Measurements from ENCODE around the gene KLF6.

The KLF6 gene

DNA sequence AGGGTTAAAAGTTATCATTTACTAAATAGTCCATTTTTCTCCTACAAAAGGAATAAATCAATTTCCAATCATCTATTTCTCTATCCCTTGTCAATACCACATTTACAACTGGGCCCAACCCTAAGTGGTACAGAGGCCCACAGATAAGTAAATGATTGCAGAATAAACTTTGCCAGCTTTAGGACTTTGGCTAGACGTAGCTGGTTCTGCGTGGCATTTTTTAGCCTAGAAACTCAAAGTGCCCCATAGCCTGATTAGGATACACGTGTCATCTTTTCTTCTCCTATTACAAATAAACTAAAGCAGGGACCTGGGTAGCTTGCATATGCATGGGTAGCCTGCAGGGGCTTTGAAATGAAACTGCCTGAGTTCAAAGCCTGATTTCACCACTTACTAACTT is 56.4 kb downstream of the KLF6 start:
- Mint-ChIP-seq H3K36me3 (ENCODE audit: low read depth) (peaks cover 8% of the 10 kb centered on the region), H3K4me3 (no peak overlapping the region), H3K9me3 (peaks cover 18% of the 10 kb centered on the region), H3K27ac (no peak overlapping the region), H3K27me3 (ENCODE audit: low read depth, poor library complexity) (peaks cover 4% of the 10 kb centered on the region), H3K4me1 (peaks cover 4% of the 10 kb centered on the region)
- no peak for DNase-seq
- TF ChIP-seq, protein P1, sequence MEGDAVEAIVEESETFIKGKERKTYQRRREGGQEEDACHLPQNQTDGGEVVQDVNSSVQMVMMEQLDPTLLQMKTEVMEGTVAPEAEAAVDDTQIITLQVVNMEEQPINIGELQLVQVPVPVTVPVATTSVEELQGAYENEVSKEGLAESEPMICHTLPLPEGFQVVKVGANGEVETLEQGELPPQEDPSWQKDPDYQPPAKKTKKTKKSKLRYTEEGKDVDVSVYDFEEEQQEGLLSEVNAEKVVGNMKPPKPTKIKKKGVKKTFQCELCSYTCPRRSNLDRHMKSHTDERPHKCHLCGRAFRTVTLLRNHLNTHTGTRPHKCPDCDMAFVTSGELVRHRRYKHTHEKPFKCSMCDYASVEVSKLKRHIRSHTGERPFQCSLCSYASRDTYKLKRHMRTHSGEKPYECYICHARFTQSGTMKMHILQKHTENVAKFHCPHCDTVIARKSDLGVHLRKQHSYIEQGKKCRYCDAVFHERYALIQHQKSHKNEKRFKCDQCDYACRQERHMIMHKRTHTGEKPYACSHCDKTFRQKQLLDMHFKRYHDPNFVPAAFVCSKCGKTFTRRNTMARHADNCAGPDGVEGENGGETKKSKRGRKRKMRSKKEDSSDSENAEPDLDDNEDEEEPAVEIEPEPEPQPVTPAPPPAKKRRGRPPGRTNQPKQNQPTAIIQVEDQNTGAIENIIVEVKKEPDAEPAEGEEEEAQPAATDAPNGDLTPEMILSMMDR (IDR thresholded peaks at IDR 0.05), result no peak

DNA sequence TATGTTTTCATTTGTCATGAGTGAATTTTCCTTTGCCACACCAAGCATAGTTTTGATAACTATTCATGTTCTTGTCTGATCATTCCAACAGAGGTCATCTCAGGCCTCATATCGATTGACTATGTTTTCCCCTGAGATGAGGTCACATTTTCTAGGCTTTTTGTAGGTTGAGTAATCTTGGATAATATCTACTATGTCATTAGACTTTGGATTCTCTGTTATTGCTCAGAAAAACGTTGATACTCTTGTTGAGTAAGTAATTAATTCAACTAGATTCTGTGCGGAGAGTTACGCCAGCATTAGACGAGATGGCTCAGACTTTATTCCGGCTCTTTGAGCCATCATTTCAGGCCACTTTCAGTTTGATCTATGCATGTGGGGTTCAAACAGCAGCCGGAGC is 57.7 kb downstream of the KLF6 start:
- peaks cover 14% of the 10 kb centered on the region for H3K9me3 Mint-ChIP-seq
- peaks cover 4% of the 10 kb centered on the region for H3K4me1 Mint-ChIP-seq

More for the DNA sequence above, 57.7 kb downstream of the KLF6 start:
- TF ChIP-seq, protein P1 (IDR thresholded peaks at IDR 0.05), result no peak
- H3K4me3 Mint-ChIP-seq, result no peak overlapping the region
- peaks cover 4% of the 10 kb centered on the region for H3K36me3 Mint-ChIP-seq (ENCODE audit: low read depth)
- H3K27ac Mint-ChIP-seq, result no peak overlapping the region
- no peak for DNase-seq
- peaks cover 9% of the 10 kb centered on the region for H3K27me3 Mint-ChIP-seq (ENCODE audit: low read depth, poor library complexity)

All from nephron progenitor cell (in vitro differentiated cells).